Tibial nerve (tissue), 4 donors: Measurements from ENCODE around the gene GRB10.

ENCODE experiments used
- EP300 ChIP-seq, 2 donors: sonication (generic); formaldehyde crosslinking; IDR thresholded peaks; one replicate each; pipeline ENCODE4 v1.6.1; 2017; ENCODE audit warnings: antibody characterized with exemption in 2 of 2, mild to moderate bottlenecking in 1 of 2
- POLR2A ChIP-seq, 2 donors: fragments of 450-650 bp; IDR thresholded peaks; one replicate each; pipeline ENCODE4 v1.6.1; 2017; ENCODE audit warnings: antibody characterized with exemption in 2 of 2, mild to moderate bottlenecking in 2 of 2, moderate library complexity in 2 of 2
- TF ChIP-seq, protein P1 (sequence below), 5 experiments: fragments of 200-600 bp in 3 of 5; fragments of 450-650 bp in 2 of 5; sonication (generic) in 3 of 5; IDR thresholded peaks; one replicate each; pipeline ENCODE4 v1.5.1; 2016 to 2019; ENCODE audit warnings: antibody characterized with exemption in 5 of 5, mild to moderate bottlenecking in 3 of 5, moderate library complexity in 2 of 5

DNA sequence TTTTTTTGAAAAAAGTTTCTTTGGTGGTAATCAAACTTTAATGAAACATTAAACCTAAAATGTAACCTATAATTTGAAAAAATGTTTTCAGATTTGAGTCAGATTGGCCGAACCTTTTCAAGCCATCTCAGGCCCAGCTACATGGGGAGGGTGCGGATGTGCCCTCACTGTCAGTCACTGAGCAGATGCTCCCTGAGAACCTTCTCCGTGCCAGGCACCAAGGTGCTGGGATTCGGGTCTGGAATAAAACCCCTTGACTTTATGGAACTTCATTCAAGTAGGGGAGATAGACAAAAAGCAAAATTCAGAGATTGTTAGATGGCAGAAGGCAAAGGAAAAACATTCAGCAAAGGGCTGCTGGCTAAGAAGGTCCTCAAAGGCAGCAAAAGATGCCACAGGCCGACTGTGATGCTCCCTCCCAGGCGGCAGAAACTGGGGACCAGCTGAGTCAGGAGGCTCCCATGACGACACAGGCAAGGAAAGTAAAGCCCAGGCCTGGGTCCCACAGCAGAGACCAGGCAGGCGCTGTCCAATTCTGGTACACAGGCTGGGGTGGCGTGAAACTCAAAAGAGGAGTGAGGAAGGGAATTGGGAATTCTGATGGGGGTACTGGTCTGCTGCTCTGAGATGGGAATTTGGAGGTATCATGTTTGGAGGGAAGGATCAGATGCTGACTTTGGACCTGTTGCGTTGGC is 135.3 kb downstream of the GRB10 start:
- TF ChIP-seq, protein P1, sequence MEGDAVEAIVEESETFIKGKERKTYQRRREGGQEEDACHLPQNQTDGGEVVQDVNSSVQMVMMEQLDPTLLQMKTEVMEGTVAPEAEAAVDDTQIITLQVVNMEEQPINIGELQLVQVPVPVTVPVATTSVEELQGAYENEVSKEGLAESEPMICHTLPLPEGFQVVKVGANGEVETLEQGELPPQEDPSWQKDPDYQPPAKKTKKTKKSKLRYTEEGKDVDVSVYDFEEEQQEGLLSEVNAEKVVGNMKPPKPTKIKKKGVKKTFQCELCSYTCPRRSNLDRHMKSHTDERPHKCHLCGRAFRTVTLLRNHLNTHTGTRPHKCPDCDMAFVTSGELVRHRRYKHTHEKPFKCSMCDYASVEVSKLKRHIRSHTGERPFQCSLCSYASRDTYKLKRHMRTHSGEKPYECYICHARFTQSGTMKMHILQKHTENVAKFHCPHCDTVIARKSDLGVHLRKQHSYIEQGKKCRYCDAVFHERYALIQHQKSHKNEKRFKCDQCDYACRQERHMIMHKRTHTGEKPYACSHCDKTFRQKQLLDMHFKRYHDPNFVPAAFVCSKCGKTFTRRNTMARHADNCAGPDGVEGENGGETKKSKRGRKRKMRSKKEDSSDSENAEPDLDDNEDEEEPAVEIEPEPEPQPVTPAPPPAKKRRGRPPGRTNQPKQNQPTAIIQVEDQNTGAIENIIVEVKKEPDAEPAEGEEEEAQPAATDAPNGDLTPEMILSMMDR (IDR thresholded peaks at IDR 0.05) = no peak
- no peak for TF ChIP-seq POLR2A (IDR thresholded peaks at IDR 0.05)
- no peak for TF ChIP-seq EP300 (IDR thresholded peaks at IDR 0.05)
